ENCODE results near the gene SRA1. TPM values are rescaled to one million over a fixed set of nuclear protein-coding genes. Genes with fewer than 3 reads are reported as not detected.

The SRA1 gene
- total and polyA plus RNA-seq, 2 of the 13 experiments (the other 11 are each of a cell fraction or from before 2014, with no cell fraction given) = 14.2 to 32.8 TPM

DNA sequence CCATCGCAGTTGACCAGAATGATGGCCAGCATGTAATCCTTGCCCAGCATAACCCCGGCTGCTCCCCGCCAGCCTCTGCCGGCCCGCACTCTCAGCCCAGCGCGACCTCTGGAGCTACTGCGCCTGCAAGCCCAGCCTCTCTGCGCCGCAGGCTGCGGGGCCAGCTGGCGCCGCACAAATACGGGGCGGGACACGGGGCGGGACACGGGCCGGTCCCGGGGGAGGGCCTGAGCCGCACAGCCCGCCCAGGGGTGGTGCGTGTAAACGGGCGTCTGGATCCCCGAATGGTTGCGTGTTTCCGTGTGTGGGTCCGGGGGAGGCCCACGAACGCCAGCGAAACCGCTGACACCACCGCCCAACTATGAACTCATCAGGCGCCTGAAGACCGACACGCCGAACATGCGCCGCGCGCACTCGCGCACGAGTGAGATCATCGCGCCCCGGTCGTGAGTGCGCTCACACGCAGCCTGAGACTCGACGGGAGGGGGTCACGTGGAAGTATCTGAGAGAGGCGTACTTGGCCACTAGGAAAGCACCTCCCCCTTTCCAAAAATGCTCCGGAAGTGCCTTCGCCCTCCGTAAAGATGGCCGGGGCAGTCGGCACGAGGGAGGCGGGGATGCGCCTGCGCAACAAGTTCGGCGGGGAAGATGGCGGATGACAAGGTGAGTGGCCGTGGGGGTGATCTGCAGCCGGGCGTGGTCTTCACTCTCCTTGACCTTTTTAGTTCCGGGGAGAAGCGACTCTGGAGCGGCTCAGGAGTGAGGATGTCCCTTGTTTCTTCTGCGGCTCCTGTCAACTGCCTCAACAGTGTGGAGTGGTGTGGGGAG lies 7.1 kb upstream of the SRA1 start, which contains the start of the genes APBB3 and SLC35A4 (continued):
- TF ChIP-seq, protein P1, sequence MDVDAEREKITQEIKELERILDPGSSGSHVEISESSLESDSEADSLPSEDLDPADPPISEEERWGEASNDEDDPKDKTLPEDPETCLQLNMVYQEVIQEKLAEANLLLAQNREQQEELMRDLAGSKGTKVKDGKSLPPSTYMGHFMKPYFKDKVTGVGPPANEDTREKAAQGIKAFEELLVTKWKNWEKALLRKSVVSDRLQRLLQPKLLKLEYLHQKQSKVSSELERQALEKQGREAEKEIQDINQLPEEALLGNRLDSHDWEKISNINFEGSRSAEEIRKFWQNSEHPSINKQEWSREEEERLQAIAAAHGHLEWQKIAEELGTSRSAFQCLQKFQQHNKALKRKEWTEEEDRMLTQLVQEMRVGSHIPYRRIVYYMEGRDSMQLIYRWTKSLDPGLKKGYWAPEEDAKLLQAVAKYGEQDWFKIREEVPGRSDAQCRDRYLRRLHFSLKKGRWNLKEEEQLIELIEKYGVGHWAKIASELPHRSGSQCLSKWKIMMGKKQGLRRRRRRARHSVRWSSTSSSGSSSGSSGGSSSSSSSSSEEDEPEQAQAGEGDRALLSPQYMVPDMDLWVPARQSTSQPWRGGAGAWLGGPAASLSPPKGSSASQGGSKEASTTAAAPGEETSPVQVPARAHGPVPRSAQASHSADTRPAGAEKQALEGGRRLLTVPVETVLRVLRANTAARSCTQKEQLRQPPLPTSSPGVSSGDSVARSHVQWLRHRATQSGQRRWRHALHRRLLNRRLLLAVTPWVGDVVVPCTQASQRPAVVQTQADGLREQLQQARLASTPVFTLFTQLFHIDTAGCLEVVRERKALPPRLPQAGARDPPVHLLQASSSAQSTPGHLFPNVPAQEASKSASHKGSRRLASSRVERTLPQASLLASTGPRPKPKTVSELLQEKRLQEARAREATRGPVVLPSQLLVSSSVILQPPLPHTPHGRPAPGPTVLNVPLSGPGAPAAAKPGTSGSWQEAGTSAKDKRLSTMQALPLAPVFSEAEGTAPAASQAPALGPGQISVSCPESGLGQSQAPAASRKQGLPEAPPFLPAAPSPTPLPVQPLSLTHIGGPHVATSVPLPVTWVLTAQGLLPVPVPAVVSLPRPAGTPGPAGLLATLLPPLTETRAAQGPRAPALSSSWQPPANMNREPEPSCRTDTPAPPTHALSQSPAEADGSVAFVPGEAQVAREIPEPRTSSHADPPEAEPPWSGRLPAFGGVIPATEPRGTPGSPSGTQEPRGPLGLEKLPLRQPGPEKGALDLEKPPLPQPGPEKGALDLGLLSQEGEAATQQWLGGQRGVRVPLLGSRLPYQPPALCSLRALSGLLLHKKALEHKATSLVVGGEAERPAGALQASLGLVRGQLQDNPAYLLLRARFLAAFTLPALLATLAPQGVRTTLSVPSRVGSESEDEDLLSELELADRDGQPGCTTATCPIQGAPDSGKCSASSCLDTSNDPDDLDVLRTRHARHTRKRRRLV (CRISPR knock-in tag; IDR thresholded peaks at IDR 0.05) = no peak
- TF ChIP-seq, protein P2, sequence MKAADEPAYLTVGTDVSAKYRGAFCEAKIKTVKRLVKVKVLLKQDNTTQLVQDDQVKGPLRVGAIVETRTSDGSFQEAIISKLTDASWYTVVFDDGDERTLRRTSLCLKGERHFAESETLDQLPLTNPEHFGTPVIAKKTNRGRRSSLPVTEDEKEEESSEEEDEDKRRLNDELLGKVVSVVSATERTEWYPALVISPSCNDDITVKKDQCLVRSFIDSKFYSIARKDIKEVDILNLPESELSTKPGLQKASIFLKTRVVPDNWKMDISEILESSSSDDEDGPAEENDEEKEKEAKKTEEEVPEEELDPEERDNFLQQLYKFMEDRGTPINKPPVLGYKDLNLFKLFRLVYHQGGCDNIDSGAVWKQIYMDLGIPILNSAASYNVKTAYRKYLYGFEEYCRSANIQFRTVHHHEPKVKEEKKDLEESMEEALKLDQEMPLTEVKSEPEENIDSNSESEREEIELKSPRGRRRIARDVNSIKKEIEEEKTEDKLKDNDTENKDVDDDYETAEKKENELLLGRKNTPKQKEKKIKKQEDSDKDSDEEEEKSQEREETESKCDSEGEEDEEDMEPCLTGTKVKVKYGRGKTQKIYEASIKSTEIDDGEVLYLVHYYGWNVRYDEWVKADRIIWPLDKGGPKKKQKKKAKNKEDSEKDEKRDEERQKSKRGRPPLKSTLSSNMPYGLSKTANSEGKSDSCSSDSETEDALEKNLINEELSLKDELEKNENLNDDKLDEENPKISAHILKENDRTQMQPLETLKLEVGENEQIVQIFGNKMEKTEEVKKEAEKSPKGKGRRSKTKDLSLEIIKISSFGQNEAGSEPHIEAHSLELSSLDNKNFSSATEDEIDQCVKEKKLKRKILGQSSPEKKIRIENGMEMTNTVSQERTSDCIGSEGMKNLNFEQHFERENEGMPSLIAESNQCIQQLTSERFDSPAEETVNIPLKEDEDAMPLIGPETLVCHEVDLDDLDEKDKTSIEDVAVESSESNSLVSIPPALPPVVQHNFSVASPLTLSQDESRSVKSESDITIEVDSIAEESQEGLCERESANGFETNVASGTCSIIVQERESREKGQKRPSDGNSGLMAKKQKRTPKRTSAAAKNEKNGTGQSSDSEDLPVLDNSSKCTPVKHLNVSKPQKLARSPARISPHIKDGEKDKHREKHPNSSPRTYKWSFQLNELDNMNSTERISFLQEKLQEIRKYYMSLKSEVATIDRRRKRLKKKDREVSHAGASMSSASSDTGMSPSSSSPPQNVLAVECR (CRISPR knock-in tag; IDR thresholded peaks at IDR 0.05; ENCODE audit: borderline replicate concordance) = peak; percentile 72; the same call in 1 of the 2 replicates
- no peak for TF ChIP-seq FIP1L1 (IDR thresholded peaks at IDR 0.05; ENCODE audit: borderline replicate concordance, insufficient read depth, low read depth, low read length)
- TF ChIP-seq, protein P3, sequence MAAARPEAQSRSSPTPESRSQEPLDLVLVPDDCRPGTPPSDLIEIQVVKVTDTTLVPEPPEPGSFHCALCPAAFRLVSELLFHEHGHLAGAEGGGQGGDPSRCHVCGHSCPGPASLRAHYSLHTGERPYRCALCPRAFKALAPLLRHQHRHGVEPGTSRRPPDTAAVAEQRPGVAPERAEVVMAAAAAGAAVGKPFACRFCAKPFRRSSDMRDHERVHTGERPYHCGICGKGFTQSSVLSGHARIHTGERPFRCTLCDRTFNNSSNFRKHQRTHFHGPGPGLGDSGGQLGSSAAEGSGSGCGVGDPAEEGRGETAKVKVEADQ (CRISPR knock-in tag; IDR thresholded peaks at IDR 0.05; ENCODE audit: borderline replicate concordance) = no peak
- TF ChIP-seq RBFOX2 (IDR thresholded peaks at IDR 0.05; ENCODE audit: low read depth, low read length) = peak; percentile 54; the same call in 1 of the 2 replicates
- no peak for TF ChIP-seq PRMT3 (CRISPR knock-in tag; IDR thresholded peaks at IDR 0.05; ENCODE audit: borderline replicate concordance, low read depth)
- no peak for TF ChIP-seq NBN (conservative IDR thresholded peaks at IDR 0.05)
- TF ChIP-seq, protein P4, sequence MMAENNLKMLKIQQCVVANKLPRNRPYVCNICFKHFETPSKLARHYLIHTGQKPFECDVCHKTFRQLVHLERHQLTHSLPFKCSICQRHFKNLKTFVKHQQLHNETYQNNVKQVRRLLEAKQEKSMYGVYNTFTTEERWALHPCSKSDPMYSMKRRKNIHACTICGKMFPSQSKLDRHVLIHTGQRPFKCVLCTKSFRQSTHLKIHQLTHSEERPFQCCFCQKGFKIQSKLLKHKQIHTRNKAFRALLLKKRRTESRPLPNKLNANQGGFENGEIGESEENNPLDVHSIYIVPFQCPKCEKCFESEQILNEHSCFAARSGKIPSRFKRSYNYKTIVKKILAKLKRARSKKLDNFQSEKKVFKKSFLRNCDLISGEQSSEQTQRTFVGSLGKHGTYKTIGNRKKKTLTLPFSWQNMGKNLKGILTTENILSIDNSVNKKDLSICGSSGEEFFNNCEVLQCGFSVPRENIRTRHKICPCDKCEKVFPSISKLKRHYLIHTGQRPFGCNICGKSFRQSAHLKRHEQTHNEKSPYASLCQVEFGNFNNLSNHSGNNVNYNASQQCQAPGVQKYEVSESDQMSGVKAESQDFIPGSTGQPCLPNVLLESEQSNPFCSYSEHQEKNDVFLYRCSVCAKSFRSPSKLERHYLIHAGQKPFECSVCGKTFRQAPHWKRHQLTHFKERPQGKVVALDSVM (CRISPR knock-in tag; IDR thresholded peaks at IDR 0.05) = no peak
- TF ChIP-seq RARA (CRISPR knock-in tag; IDR thresholded peaks at IDR 0.05) = no peak
- TF ChIP-seq, protein P5, sequence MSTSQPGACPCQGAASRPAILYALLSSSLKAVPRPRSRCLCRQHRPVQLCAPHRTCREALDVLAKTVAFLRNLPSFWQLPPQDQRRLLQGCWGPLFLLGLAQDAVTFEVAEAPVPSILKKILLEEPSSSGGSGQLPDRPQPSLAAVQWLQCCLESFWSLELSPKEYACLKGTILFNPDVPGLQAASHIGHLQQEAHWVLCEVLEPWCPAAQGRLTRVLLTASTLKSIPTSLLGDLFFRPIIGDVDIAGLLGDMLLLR (CRISPR knock-in tag; IDR thresholded peaks at IDR 0.05) = no peak
- TF ChIP-seq MED1 (CRISPR knock-in tag; IDR thresholded peaks at IDR 0.05) = peak; percentile 22
- TF ChIP-seq ARHGAP35 (CRISPR knock-in tag; IDR thresholded peaks at IDR 0.05; ENCODE audit: borderline replicate concordance) = no peak
- TF ChIP-seq THYN1 (CRISPR knock-in tag; IDR thresholded peaks at IDR 0.05; ENCODE audit: borderline replicate concordance, low read depth) = no peak
- TF ChIP-seq ZNF292 (CRISPR knock-in tag; IDR thresholded peaks at IDR 0.05; ENCODE audit: borderline replicate concordance, low read depth) = no peak

Measured in HepG2 (cell line).